Gastroesophageal sphincter (tissue), 3 donors: ENCODE results near the gene TTC23.

ENCODE experiments used
- POLR2A ChIP-seq, 2 donors: fragments of 450-650 bp; IDR thresholded peaks; one replicate each; pipeline ENCODE4 v1.6.1; 2017; ENCODE audit warnings: antibody characterized with exemption in 2 of 2, mild to moderate bottlenecking in 2 of 2, moderate library complexity in 1 of 2
- POLR2AphosphoS5 ChIP-seq: sonication (generic); formaldehyde crosslinking; IDR thresholded peaks from one replicate; pipeline ENCODE4 v1.6.1; 2017; ENCODE audit warnings: antibody characterized with exemption
- TF ChIP-seq, protein P1 (sequence below), 4 experiments: fragments of 200-600 bp in 2 of 4; fragments of 450-650 bp in 2 of 4; sonication (generic) in 1 of 4; IDR thresholded peaks; one replicate each; pipeline ENCODE4 v1.5.1; 2017 to 2019; ENCODE audit warnings: antibody characterized with exemption in 4 of 4, mild to moderate bottlenecking in 2 of 4, moderate library complexity in 2 of 4

DNA sequence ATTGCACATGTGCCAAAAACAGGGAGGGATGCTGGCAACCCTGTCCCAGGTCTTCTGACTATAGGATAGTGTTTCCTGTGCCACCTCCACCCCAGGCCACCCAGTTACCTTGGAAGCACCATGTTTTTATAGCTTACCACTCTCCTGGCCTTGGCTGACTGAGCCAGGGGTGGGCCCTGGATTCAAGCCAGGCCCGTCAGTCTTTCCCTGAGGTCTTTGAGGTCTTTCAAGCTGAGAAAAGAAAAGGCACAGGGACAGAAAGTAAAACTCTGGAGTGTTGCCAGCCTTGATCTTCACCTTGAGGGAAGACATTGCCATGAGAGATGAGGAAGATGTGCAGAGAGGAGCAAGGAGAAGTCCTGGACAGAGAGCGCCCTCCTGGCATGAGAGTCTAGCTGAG is 98.2 kb downstream of the TTC23 start:
- TF ChIP-seq POLR2AphosphoS5, result no peak
- no peak for TF ChIP-seq POLR2A (IDR thresholded peaks at IDR 0.05)
- TF ChIP-seq, protein P1, sequence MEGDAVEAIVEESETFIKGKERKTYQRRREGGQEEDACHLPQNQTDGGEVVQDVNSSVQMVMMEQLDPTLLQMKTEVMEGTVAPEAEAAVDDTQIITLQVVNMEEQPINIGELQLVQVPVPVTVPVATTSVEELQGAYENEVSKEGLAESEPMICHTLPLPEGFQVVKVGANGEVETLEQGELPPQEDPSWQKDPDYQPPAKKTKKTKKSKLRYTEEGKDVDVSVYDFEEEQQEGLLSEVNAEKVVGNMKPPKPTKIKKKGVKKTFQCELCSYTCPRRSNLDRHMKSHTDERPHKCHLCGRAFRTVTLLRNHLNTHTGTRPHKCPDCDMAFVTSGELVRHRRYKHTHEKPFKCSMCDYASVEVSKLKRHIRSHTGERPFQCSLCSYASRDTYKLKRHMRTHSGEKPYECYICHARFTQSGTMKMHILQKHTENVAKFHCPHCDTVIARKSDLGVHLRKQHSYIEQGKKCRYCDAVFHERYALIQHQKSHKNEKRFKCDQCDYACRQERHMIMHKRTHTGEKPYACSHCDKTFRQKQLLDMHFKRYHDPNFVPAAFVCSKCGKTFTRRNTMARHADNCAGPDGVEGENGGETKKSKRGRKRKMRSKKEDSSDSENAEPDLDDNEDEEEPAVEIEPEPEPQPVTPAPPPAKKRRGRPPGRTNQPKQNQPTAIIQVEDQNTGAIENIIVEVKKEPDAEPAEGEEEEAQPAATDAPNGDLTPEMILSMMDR (IDR thresholded peaks at IDR 0.05), result no peak
